HUES48 (cell line): ENCODE results near the gene RYR3.

Experiments
- H3K27ac ChIP-seq: one replicate; pipeline ENCODE4 v1.7.0; 2013; ENCODE audit warnings: low read depth, low read length, inconsistent platforms
- H3K27me3 ChIP-seq: 2 replicates; pipeline ENCODE4 v1.6.1; 2013; ENCODE audit warnings: mild to moderate bottlenecking, low read length; ENCODE audit not compliant: control insufficient read depth, insufficient read depth
- H3K36me3 ChIP-seq: 2 replicates; pipeline ENCODE4 v1.6.1; 2013; ENCODE audit warnings: low read length; ENCODE audit not compliant: control insufficient read depth, insufficient read depth
- H3K4me1 ChIP-seq: 2 replicates; pipeline ENCODE4 v1.6.1; 2013; ENCODE audit warnings: mild to moderate bottlenecking, low read length; ENCODE audit not compliant: control insufficient read depth, insufficient read depth
- H3K4me3 ChIP-seq: 2 replicates; pipeline ENCODE4 v1.5.1; 2013; ENCODE audit warnings: mild to moderate bottlenecking, low read depth, low read length
- H3K9ac ChIP-seq: 2 replicates; pipeline ENCODE4 v1.6.1; 2013; ENCODE audit warnings: mild to moderate bottlenecking, low read depth, low read length, moderate library complexity
- H3K9me3 ChIP-seq: 2 replicates; pipeline ENCODE4 v1.6.1; 2013; ENCODE audit warnings: low read length; ENCODE audit not compliant: control insufficient read depth, insufficient read depth

RYR3 gene

DNA sequence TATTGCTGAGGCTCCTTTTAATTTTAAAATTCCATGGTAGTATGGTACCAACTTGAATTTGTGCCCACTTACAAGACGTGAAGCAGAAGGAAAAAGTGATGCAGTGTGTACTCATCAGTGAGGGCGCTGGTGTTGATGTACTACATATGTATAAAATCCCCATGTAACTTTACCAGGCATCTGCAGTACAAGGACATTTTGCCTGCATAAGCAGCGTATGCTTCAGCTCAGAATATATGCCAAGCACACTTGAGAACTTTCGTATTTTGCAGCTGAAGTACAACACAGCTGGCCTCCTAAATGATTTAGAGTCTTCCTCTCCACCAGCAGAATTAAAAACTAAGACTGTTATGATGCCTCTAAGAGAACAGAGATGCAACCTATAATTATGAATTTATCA, 108.9 kb downstream of the RYR3 start:
- no peak overlapping the region for H3K4me3 ChIP-seq

DNA sequence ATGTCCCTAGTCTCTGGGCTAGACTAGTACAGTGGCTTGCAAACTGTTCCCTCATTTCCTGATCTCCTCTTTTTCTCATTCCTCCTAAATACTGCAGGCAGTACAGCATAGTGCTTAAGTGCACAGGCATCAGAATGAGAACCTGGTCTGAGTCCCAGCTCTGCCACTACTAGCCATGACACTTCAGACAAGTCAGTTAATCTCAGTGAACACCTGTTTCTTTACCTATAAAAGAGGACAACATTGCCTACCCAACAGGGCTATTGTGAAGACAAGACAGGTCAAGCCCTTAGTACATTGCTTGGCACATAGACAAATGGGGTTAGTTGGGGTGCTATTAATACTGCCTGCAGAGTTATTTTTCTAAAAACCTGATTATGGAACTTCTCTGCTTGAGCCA, 113.3 kb downstream of the RYR3 start:
- Histone ChIP-seq H3K4me3 (no peak overlapping the region), H3K27me3 (no peaks in the 10 kb centered on the region), H3K9ac (no peak overlapping the region), H3K27ac (no peak overlapping the region), H3K4me1 (0 out of 2 replicates have a peak, but pooled peaks cover 3% of the 10 kb centered on the region), H3K9me3 (no peaks in the 10 kb centered on the region), H3K36me3 (no peaks in the 10 kb centered on the region)

More for the DNA sequence above, 108.9 kb downstream of the RYR3 start:
- Histone ChIP-seq H3K36me3 (no peaks in the 10 kb centered on the region), H3K9me3 (no peaks in the 10 kb centered on the region), H3K9ac (no peak overlapping the region), H3K27me3 (no peaks in the 10 kb centered on the region), H3K27ac (no peak overlapping the region), H3K4me1 (no peaks in the 10 kb centered on the region)

DNA sequence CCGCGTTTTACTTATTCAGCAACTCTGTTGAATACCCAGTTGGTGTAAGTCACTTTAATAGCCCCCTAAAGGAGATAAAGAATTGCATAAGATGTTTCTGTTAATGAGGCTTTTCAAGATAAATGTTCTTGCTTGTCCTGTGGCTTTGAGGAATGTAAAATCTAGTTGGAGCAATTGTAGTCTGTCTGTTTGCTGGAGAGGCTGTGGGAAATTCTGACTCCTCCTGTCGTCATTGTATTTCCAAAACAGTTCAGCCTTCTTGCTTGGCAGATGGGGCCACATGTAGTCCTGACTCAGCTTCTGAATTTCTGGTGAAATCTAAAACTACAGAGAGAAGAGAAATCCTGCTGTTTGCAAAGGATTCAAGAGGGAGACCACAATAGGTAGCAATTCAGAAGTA, 114.4 kb downstream of the RYR3 start:
- Histone ChIP-seq H3K36me3 (no peaks in the 10 kb centered on the region), H3K27ac (no peak overlapping the region), H3K4me3 (no peak overlapping the region), H3K9ac (no peak overlapping the region), H3K4me1 (0 out of 2 replicates have a peak, but pooled peaks cover 7% of the 10 kb centered on the region), H3K9me3 (no peaks in the 10 kb centered on the region), H3K27me3 (no peaks in the 10 kb centered on the region)

DNA sequence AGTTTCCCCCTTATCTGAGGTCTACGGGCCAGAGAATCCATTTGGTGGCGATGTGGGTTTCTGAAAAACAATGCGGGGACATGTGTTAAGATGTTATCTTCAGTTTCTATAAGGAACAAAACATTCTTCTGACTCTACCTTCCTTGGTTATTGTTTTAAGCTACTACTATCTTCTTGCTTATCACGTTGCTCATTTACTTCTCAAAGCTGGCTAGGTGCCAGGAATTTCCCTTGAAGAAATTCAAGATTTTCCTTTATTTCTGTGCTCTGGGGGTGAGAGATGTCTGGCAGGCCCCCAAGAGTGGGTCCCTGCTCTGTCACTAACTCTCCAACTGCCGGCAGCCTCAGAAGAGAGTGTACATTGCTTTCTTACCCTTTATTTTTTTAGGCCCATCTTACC, 119.8 kb downstream of the RYR3 start:
- no peaks in the 10 kb centered on the region for H3K36me3 ChIP-seq
- no peak overlapping the region for H3K27ac ChIP-seq
- H3K9me3 ChIP-seq, result no peaks in the 10 kb centered on the region; the same call in 1 of the 2 replicates
- 0 out of 2 replicates have a peak, but pooled peaks cover 7% of the 10 kb centered on the region for H3K4me1 ChIP-seq
- H3K9ac ChIP-seq, result no peak overlapping the region
- no peak overlapping the region for H3K4me3 ChIP-seq
- no peaks in the 10 kb centered on the region for H3K27me3 ChIP-seq

GRCh38 chr15:33433821-33434220, 123.1 kb downstream of the RYR3 start:
- Histone ChIP-seq H3K9ac (no peak overlapping the region), H3K9me3 (no peaks in the 10 kb centered on the region; the same call in 1 of the 2 replicates), H3K36me3 (no peaks in the 10 kb centered on the region), H3K4me1 (0 out of 2 replicates have a peak, but pooled peaks cover 5% of the 10 kb centered on the region), H3K27ac (no peak overlapping the region), H3K4me3 (no peak overlapping the region), H3K27me3 (no peaks in the 10 kb centered on the region)

DNA sequence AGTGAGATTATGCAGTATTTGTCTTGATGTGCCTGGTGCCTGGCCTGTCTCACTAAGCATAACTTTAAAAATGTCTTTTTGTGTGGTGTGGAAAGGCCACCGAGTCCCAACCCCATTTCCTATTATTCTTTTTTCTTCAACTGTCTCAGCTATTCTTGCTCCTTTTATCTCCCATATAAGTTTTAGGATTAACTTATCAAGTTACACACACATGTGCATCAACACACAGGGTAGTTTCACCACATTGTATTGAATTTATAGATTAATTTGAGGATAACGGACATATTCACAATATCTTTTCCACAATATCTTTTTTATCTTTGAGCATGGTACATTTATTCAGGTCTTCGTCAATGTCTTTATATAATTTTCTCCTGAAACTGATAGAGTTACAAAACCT, 127.6 kb downstream of the RYR3 start:
- Histone ChIP-seq H3K36me3 (no peaks in the 10 kb centered on the region), H3K27me3 (no peaks in the 10 kb centered on the region), H3K27ac (no peak overlapping the region), H3K4me3 (no peak overlapping the region), H3K9ac (no peak overlapping the region), H3K4me1 (no peaks in the 10 kb centered on the region), H3K9me3 (no peaks in the 10 kb centered on the region; the same call in 1 of the 2 replicates)

- Histone ChIP-seq H3K27ac (no peak overlapping the region), H3K9ac (no peak overlapping the region), H3K36me3 (no peaks in the 10 kb centered on the region), H3K9me3 (no peaks in the 10 kb centered on the region), H3K4me1 (no peaks in the 10 kb centered on the region), H3K27me3 (no peaks in the 10 kb centered on the region), H3K4me3 (no peak overlapping the region)
Observed at GRCh38 chr15:33440900-33441299, 130.1 kb downstream of the RYR3 start.

- Histone ChIP-seq H3K27ac (no peak overlapping the region), H3K27me3 (no peaks in the 10 kb centered on the region), H3K4me1 (no peaks in the 10 kb centered on the region), H3K9me3 (no peaks in the 10 kb centered on the region), H3K9ac (no peak overlapping the region), H3K36me3 (no peaks in the 10 kb centered on the region), H3K4me3 (no peak overlapping the region)
Observed at GRCh38 chr15:33442449-33442848, 131.7 kb downstream of the RYR3 start.

GRCh38 chr15:33443708-33444107, 132.9 kb downstream of the RYR3 start:
- Histone ChIP-seq H3K4me1 (no peaks in the 10 kb centered on the region), H3K9ac (no peak overlapping the region), H3K4me3 (no peak overlapping the region), H3K9me3 (no peaks in the 10 kb centered on the region), H3K27ac (no peak overlapping the region), H3K27me3 (no peaks in the 10 kb centered on the region), H3K36me3 (no peaks in the 10 kb centered on the region)

GRCh38 chr15:33445984-33446383, 135.2 kb downstream of the RYR3 start:
- H3K9me3 ChIP-seq, result no peaks in the 10 kb centered on the region
- no peak overlapping the region for H3K4me3 ChIP-seq
- H3K27ac ChIP-seq, result no peak overlapping the region
- no peaks in the 10 kb centered on the region for H3K36me3 ChIP-seq
- no peaks in the 10 kb centered on the region for H3K4me1 ChIP-seq
- H3K27me3 ChIP-seq, result no peaks in the 10 kb centered on the region
- no peak overlapping the region for H3K9ac ChIP-seq

DNA sequence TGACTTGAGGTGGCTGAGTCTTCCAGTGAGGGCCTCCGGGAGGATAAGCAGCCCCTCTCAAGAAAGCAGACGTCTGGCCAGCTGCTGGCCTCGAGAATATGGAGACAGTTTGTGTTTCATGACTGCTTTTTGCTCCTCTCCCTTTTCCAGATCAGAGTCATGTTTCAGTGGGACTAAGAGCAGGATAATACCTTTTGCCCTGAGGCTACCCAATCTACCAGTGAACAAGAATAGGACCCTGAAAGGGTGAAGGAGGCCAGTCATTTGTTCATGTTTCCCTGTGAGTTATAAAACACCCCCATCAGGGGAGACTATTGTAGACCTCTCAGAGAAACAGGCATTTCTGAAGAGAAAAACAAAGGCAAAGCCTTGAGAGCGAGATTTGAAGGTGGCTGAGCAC, 137.4 kb downstream of the RYR3 start:
- Histone ChIP-seq H3K36me3 (no peaks in the 10 kb centered on the region), H3K9me3 (no peaks in the 10 kb centered on the region), H3K27ac (no peak overlapping the region), H3K27me3 (no peaks in the 10 kb centered on the region), H3K9ac (no peak overlapping the region), H3K4me3 (no peak overlapping the region), H3K4me1 (no peaks in the 10 kb centered on the region)
